Osteoblast (primary cell): ENCODE measurements around the gene MYO5C. TPM values are rescaled to one million over a fixed set of nuclear protein-coding genes. Genes with fewer than 3 reads are reported as not detected.

Source experiments
- DNase-seq: peaks from one replicate; pipeline ENCODE4 v3.0.0; 2011; ENCODE audit warnings: low spot score, mixed read lengths; ENCODE audit not compliant: insufficient read length; ENCODE audit errors: missing footprints
- H2AFZ ChIP-seq: 2 replicates; pipeline ENCODE4 v1.6.0; 2011; ENCODE audit warnings: mild to moderate bottlenecking, low read length
- H3K27ac ChIP-seq: 2 replicates; pipeline ENCODE4 v1.5.1; 2011; ENCODE audit warnings: mild to moderate bottlenecking, low read depth, low read length, moderate library complexity
- H3K27me3 ChIP-seq: 2 replicates; pipeline ENCODE4 v1.6.0; 2012; ENCODE audit warnings: mild to moderate bottlenecking, control low read depth, inconsistent platforms, low read length, moderate library complexity; ENCODE audit not compliant: insufficient read depth
- H3K36me3 ChIP-seq: 2 replicates; pipeline ENCODE4 v1.5.1; 2011; ENCODE audit warnings: mild to moderate bottlenecking, low read length, control low read depth, moderate library complexity; ENCODE audit not compliant: insufficient read depth
- H3K4me1 ChIP-seq: 2 replicates; pipeline ENCODE4 v1.5.1; 2011; ENCODE audit warnings: mild to moderate bottlenecking, low read length, control low read depth, moderate library complexity; ENCODE audit not compliant: insufficient read depth
- H3K4me2 ChIP-seq: 2 replicates; pipeline ENCODE4 v1.6.0; 2011; ENCODE audit warnings: mild to moderate bottlenecking, low read length; ENCODE audit not compliant: insufficient read depth
- H3K4me3 ChIP-seq: fragments of 200-600 bp; sonication (generic); 3 replicates; pipeline ENCODE4 v1.5.1; 2012; ENCODE audit warnings: mild to moderate bottlenecking, low read length, inconsistent platforms; ENCODE audit not compliant: insufficient read depth
- H3K79me2 ChIP-seq: 2 replicates; pipeline ENCODE4 v1.6.0; 2012; ENCODE audit warnings: mild to moderate bottlenecking, low read length, control low read depth, inconsistent platforms; ENCODE audit not compliant: insufficient read depth
- H3K9me3 ChIP-seq: 2 replicates; pipeline ENCODE4 v1.5.1; 2011; ENCODE audit warnings: low read depth, low read length, control low read depth
- H4K20me1 ChIP-seq: 2 replicates; pipeline ENCODE4 v1.6.0; 2012; ENCODE audit warnings: mild to moderate bottlenecking, low read length, control low read depth; ENCODE audit not compliant: insufficient read depth
- total RNA-seq: library from RNA; depleted of rRNA; stranded (reverse); fragments of >200 nt; gene quantifications from 2 replicates; pipeline ENCODE4 v1.2.3, GENCODE V29; 2012
- TF ChIP-seq, protein P1 (sequence below): IDR thresholded peaks from 2 replicates; pipeline ENCODE4 v1.5.1; 2011; ENCODE audit warnings: mild to moderate bottlenecking, low read depth, low read length, moderate library complexity; ENCODE audit errors: extremely low read depth

MYO5C gene
- total RNA-seq, 1 donor, result under 0.01 TPM

DNA sequence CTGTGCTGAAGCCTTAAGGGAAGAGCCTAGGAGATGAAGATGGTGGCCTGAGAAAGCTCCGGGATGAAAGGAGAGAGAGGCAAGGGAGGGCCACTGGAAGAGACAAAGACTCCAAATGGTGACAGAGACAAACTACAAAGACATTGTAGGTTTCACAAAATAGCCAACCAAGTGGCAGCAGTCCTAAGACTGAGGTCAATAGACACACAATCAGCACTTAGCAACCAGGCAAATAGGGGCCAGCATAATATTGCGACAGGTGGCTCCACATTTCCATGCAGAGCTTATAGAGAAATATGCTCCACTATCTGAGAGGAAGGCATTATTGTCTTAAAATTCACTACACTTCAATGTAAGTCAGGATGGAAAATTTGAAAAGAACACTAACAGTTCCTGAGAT is 22.1 kb upstream of the MYO5C start:
- no peaks in the 10 kb centered on the region for H3K79me2 ChIP-seq
- peaks cover 13% of the 10 kb centered on the region for H3K36me3 ChIP-seq
- no peak overlapping the region for H3K4me3 ChIP-seq
- TF ChIP-seq, protein P1, sequence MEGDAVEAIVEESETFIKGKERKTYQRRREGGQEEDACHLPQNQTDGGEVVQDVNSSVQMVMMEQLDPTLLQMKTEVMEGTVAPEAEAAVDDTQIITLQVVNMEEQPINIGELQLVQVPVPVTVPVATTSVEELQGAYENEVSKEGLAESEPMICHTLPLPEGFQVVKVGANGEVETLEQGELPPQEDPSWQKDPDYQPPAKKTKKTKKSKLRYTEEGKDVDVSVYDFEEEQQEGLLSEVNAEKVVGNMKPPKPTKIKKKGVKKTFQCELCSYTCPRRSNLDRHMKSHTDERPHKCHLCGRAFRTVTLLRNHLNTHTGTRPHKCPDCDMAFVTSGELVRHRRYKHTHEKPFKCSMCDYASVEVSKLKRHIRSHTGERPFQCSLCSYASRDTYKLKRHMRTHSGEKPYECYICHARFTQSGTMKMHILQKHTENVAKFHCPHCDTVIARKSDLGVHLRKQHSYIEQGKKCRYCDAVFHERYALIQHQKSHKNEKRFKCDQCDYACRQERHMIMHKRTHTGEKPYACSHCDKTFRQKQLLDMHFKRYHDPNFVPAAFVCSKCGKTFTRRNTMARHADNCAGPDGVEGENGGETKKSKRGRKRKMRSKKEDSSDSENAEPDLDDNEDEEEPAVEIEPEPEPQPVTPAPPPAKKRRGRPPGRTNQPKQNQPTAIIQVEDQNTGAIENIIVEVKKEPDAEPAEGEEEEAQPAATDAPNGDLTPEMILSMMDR, result no peak
- no peaks in the 10 kb centered on the region for H3K4me1 ChIP-seq
- no peak overlapping the region for H3K27ac ChIP-seq
- H3K27me3 ChIP-seq, result no peaks in the 10 kb centered on the region
- H3K4me2 ChIP-seq, result no peak overlapping the region
- no peaks in the 10 kb centered on the region for H3K9me3 ChIP-seq
- H2AFZ ChIP-seq, result no peak overlapping the region
- no peak for DNase-seq
- H4K20me1 ChIP-seq, result no peaks in the 10 kb centered on the region

DNA sequence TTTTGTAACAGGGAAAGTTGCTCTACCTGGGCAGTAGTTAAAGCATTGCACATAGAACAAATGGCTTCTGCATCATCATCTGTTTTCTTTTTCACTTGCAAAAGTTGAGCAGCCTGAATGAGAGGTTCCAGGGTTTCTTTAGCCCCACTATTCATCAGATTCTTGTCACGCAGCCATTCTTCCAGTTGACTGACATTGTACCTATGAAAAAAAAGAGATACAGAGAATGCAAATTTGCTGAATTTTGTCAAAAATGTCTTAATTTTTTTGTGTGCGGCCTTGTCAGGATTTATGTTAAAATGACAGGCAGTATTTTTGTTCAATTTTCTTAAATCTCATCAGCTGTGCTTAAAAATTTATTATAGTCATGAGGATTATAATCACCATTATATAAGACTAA is 21.4 kb upstream of the MYO5C start:
- Histone ChIP-seq H3K27me3 (no peaks in the 10 kb centered on the region), H3K36me3 (peaks cover 13% of the 10 kb centered on the region), H3K79me2 (no peaks in the 10 kb centered on the region), H3K4me1 (no peaks in the 10 kb centered on the region), H4K20me1 (no peaks in the 10 kb centered on the region), H3K4me3 (no peak overlapping the region), H3K9me3 (no peaks in the 10 kb centered on the region), H3K27ac (no peak overlapping the region), H3K4me2 (no peak overlapping the region), H2AFZ (no peak overlapping the region)
- DNase-seq, result no peak
- TF ChIP-seq, protein P1, result no peak

DNA sequence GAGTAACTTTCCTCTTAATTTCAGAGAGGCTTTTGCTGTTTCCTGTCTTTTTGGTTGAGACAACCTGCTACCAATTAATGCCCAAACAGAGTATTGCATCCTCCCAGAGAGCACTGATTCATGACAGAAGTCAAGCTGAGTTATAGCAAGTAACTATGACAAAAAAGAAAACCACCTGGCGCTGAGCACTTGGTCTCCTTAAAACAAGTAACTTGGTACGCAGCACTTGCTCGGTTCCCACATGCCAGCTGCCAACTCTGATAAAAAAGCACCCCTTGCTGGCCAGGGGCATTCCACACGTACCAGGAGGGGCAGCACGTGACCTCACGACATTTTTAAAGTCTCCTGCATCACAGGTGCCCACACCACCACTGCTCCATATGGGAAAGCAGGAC is 13.5 kb upstream of the MYO5C start:
- H3K9me3 ChIP-seq, result no peaks in the 10 kb centered on the region
- no peak overlapping the region for H3K27ac ChIP-seq
- peaks cover 2% of the 10 kb centered on the region for H3K36me3 ChIP-seq
- peaks cover 8% of the 10 kb centered on the region for H3K4me1 ChIP-seq
- H3K4me3 ChIP-seq, result no peak overlapping the region
- H3K4me2 ChIP-seq, result no peak overlapping the region
- H3K79me2 ChIP-seq, result no peaks in the 10 kb centered on the region
- H3K27me3 ChIP-seq, result no peaks in the 10 kb centered on the region
- no peaks in the 10 kb centered on the region for H4K20me1 ChIP-seq
- no peak overlapping the region for H2AFZ ChIP-seq
- TF ChIP-seq, protein P1, result no peak
- no peak for DNase-seq

DNA sequence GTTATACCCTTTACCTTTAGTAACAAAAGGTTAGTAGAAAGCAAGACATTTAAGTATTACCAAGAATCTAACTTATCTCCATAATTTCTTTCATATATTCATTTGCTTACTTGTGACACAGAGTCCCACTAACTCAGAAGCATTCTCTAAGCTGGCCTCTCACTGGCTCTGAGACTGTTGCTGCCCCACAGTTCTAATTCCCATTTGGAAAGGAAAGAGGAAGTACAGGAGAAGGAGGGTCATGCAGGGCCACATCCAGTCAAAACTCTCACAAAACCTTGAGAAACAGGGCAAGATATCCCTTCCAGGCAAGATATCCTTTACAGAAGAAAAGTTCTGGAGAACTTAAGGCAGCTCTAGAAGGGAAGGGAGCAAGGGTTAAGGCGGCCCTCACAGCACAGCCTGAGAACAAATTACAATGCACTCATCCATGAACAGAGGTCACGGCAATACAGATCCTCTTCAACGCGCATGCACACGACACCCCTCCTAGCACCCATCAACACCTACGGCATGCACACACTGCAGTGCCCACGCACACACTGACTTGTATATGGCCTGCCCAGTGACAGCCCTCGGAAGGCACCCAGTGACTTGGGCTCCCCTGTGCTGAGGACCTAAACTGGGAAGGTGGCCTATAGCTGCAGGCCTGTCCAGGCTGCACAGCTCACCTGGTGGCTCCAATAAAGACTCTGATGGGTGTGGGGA is 13.0 kb upstream of the MYO5C start:
- TF ChIP-seq, protein P1, result no peak
- Histone ChIP-seq H3K4me1 (peaks cover 8% of the 10 kb centered on the region), H3K27me3 (no peaks in the 10 kb centered on the region), H2AFZ (no peak overlapping the region), H3K4me3 (no peak overlapping the region), H3K4me2 (no peak overlapping the region), H3K79me2 (no peaks in the 10 kb centered on the region), H3K27ac (no peak overlapping the region), H3K9me3 (no peaks in the 10 kb centered on the region), H3K36me3 (peaks cover 2% of the 10 kb centered on the region), H4K20me1 (no peaks in the 10 kb centered on the region)
- DNase-seq, result peak; percentile 9
